Adrenal gland (tissue), 5 donors: ENCODE measurements around the gene HHIPL1.
A peak's percentile ranks its signal among the peaks of the same experiment; 100 is the strongest.

Source experiments
- POLR2A ChIP-seq, 2 donors: fragments of 450-650 bp; IDR thresholded peaks; one replicate each; pipeline ENCODE4 v1.6.1; 2017; ENCODE audit warnings: antibody characterized with exemption in 2 of 2, mild to moderate bottlenecking in 2 of 2, moderate library complexity in 1 of 2
- TF ChIP-seq, protein P1 (sequence below), 6 experiments: fragments of 450-650 bp in 4 of 6; fragments of 200-600 bp in 2 of 6; sonication (generic) in 1 of 6; IDR thresholded peaks; 1 replicate in 5 of 6; 2 replicates in 1 of 6; pipeline versions ENCODE4 v1.5.1 to v1.8.0; 2016 to 2021; ENCODE audit warnings: antibody characterized with exemption in 6 of 6, mild to moderate bottlenecking in 2 of 6, moderate library complexity in 1 of 6
- donor health status: DM: no; HTN: no; CAD: no.

- TF ChIP-seq, protein P1, sequence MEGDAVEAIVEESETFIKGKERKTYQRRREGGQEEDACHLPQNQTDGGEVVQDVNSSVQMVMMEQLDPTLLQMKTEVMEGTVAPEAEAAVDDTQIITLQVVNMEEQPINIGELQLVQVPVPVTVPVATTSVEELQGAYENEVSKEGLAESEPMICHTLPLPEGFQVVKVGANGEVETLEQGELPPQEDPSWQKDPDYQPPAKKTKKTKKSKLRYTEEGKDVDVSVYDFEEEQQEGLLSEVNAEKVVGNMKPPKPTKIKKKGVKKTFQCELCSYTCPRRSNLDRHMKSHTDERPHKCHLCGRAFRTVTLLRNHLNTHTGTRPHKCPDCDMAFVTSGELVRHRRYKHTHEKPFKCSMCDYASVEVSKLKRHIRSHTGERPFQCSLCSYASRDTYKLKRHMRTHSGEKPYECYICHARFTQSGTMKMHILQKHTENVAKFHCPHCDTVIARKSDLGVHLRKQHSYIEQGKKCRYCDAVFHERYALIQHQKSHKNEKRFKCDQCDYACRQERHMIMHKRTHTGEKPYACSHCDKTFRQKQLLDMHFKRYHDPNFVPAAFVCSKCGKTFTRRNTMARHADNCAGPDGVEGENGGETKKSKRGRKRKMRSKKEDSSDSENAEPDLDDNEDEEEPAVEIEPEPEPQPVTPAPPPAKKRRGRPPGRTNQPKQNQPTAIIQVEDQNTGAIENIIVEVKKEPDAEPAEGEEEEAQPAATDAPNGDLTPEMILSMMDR (IDR thresholded peaks at IDR 0.05), result peak in 4 of 6 experiments; percentile 38 to 49 (median 40)
- no peak for TF ChIP-seq POLR2A (IDR thresholded peaks at IDR 0.05)
Observed at GRCh38 chr14:99609245-99610170, 35.4 kb upstream of the HHIPL1 start.
